ENCODE measurements around the gene GPR37L1.
A peak's percentile ranks its signal among the peaks of the same experiment; 100 is the strongest.

Gene GPR37L1

DNA sequence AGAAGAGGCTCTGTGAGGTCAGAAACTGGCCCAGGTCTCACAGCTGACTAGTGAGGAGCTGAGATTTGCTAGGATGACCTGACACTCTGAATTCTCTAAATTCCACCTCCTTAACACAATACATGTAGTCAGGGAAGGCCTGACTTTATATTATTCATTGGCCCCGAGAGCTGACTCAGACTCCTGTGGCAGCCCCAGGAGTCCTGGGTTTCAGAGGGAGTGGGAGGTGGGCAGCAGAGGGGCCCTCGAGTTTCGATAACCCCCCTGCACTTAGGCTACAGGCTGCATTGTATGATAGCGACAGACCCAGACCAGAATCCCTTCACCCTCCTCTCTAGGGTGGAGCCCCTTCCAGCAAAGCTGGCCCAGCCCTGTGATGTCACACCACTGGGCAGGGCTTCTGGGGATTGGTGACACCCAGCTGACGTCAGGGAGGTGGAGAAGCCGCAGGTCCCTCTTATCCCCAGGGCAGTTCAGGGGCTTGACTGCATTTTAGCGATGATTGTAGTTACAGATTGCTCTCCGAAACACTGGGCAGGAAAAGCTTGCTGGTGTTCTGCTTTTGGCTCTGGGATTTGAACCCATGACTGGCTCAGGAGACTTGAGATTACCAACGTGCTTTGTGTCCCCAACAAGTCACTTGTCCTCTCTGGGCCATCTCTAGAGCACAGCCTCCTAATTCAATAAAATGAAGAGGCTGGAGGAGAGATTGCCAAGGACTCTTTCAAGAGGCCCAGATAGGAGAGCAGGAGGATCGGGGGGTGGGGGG lies 17.0 kb upstream of the GPR37L1 start (continued):
- TF ChIP-seq, protein P1, sequence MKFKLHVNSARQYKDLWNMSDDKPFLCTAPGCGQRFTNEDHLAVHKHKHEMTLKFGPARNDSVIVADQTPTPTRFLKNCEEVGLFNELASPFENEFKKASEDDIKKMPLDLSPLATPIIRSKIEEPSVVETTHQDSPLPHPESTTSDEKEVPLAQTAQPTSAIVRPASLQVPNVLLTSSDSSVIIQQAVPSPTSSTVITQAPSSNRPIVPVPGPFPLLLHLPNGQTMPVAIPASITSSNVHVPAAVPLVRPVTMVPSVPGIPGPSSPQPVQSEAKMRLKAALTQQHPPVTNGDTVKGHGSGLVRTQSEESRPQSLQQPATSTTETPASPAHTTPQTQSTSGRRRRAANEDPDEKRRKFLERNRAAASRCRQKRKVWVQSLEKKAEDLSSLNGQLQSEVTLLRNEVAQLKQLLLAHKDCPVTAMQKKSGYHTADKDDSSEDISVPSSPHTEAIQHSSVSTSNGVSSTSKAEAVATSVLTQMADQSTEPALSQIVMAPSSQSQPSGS (tag by site-specific recombination; IDR thresholded peaks at IDR 0.05; ENCODE audit: low read depth): peak; percentile 91
- TF ChIP-seq ZNF670 (tag by site-specific recombination; IDR thresholded peaks at IDR 0.05; ENCODE audit: low read depth): no peak
- TF ChIP-seq ZNF394 (tag by site-specific recombination; IDR thresholded peaks at IDR 0.05; ENCODE audit: borderline replicate concordance): peak; percentile 72
- TF ChIP-seq ZNF488 (tag by site-specific recombination; IDR thresholded peaks at IDR 0.05): no peak
- TF ChIP-seq BCL11B (tag by site-specific recombination; IDR thresholded peaks at IDR 0.05; ENCODE audit: low read depth): no peak
- peak; percentile 30; the same call in 1 of the 2 replicates for TF ChIP-seq ZBTB17 (tag by site-specific recombination; IDR thresholded peaks at IDR 0.05)
- peak; percentile 48 for TF ChIP-seq SP2 (tag by site-specific recombination; IDR thresholded peaks at IDR 0.05)
- TF ChIP-seq ZNF155 (tag by site-specific recombination; IDR thresholded peaks at IDR 0.05): no peak
- TF ChIP-seq ZNF324 (tag by site-specific recombination; IDR thresholded peaks at IDR 0.05): no peak
- TF ChIP-seq ZNF585B (tag by site-specific recombination; IDR thresholded peaks at IDR 0.05): no peak
- 0 out of 2 replicates have a peak, but pooled peaks have one; percentile 15 for TF ChIP-seq ZNF76 (tag by site-specific recombination; IDR thresholded peaks at IDR 0.05; ENCODE audit: borderline replicate concordance, low read depth)
- no peak for TF ChIP-seq ZNF426 (tag by site-specific recombination; IDR thresholded peaks at IDR 0.05)
- TF ChIP-seq, protein P2, sequence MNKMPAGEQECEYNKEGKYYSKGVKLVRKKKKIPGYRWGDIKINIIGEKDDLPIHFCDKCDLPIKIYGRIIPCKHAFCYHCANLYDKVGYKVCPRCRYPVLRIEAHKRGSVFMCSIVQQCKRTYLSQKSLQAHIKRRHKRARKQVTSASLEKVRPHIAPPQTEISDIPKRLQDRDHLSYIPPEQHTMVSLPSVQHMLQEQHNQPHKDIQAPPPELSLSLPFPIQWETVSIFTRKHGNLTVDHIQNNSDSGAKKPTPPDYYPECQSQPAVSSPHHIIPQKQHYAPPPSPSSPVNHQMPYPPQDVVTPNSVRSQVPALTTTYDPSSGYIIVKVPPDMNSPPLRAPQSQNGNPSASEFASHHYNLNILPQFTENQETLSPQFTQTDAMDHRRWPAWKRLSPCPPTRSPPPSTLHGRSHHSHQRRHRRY (tag by site-specific recombination; IDR thresholded peaks at IDR 0.05): no peak
- no peak for TF ChIP-seq ZNF266 (tag by site-specific recombination; IDR thresholded peaks at IDR 0.05; ENCODE audit: low read depth)
- TF ChIP-seq ZNF555 (tag by site-specific recombination; conservative IDR thresholded peaks at IDR 0.05): no peak
- TF ChIP-seq ZNF677 (tag by site-specific recombination; IDR thresholded peaks at IDR 0.05): no peak
- peak; percentile 58; the same call in 1 of the 2 replicates for TF ChIP-seq ZBTB48 (tag by site-specific recombination; IDR thresholded peaks at IDR 0.05)
- no peak for TF ChIP-seq ZNF24 (tag by site-specific recombination; IDR thresholded peaks at IDR 0.05)
- peak; percentile 50; the same call in 1 of the 2 replicates for TF ChIP-seq SCRT1 (tag by site-specific recombination; IDR thresholded peaks at IDR 0.05; ENCODE audit: borderline replicate concordance)
- TF ChIP-seq GLIS1 (tag by site-specific recombination; IDR thresholded peaks at IDR 0.05): no peak
- no peak for TF ChIP-seq OVOL3 (tag by site-specific recombination; IDR thresholded peaks at IDR 0.05)
- no peak for TF ChIP-seq HIC1 (tag by site-specific recombination; IDR thresholded peaks at IDR 0.05)
- TF ChIP-seq ZNF221 (tag by site-specific recombination; IDR thresholded peaks at IDR 0.05; ENCODE audit: borderline replicate concordance): no peak
- no peak for TF ChIP-seq ZFP69B (tag by site-specific recombination; IDR thresholded peaks at IDR 0.05)
- no peak for TF ChIP-seq ZNF37A (tag by site-specific recombination; IDR thresholded peaks at IDR 0.05)
- TF ChIP-seq GFI1B (tag by site-specific recombination; IDR thresholded peaks at IDR 0.05): no peak
- TF ChIP-seq, protein P3, sequence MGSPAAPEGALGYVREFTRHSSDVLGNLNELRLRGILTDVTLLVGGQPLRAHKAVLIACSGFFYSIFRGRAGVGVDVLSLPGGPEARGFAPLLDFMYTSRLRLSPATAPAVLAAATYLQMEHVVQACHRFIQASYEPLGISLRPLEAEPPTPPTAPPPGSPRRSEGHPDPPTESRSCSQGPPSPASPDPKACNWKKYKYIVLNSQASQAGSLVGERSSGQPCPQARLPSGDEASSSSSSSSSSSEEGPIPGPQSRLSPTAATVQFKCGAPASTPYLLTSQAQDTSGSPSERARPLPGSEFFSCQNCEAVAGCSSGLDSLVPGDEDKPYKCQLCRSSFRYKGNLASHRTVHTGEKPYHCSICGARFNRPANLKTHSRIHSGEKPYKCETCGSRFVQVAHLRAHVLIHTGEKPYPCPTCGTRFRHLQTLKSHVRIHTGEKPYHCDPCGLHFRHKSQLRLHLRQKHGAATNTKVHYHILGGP (tag by site-specific recombination; IDR thresholded peaks at IDR 0.05): no peak
- TF ChIP-seq ZNF391 (tag by site-specific recombination; IDR thresholded peaks at IDR 0.05; ENCODE audit: borderline replicate concordance, low read depth): no peak
- no peak; the same call in 1 of the 2 replicates for TF ChIP-seq ZNF16 (tag by site-specific recombination; IDR thresholded peaks at IDR 0.05; ENCODE audit: low read depth)
- TF ChIP-seq ZBTB20 (tag by site-specific recombination; IDR thresholded peaks at IDR 0.05): no peak
- peak; percentile 69; the same call in 1 of the 2 replicates for TF ChIP-seq SP3 (tag by site-specific recombination; IDR thresholded peaks at IDR 0.05)
